HepG2 (cell line): ENCODE results near the gene FAM114A2. TPM values are rescaled to one million over a fixed set of nuclear protein-coding genes. Genes with fewer than 3 reads are reported as not detected.

Source experiments
- ATAC-seq: fragments of 200-7000 bp; cut with Tn5 transposase; 3 replicates; pipeline ENCODE4 v1.9.1; 2020; ENCODE audit warnings: mild to moderate bottlenecking, moderate library complexity
- BruUV-seq: library from RNA; stranded (reverse); fragments of 400-500 nt; replicated peaks from 2 replicates; lab custom pipeline; 2021; lab: Mats Ljungman, UMichigan
- CTCF ChIA-PET: fragments of 300-600 bp; formaldehyde crosslinking; extraction: SDS; loops from one replicate; lab custom pipeline; 2021; ENCODE audit warnings: low total read pairs, inconsistent platforms, low intra/inter-chr PET ratio; lab: Yijun Ruan, JAX
- POLR2A ChIA-PET: fragments of 350-600 bp; sonication (Branson Sonifier 250); formaldehyde crosslinking; loops from one replicate; lab custom pipeline; 2020; ENCODE audit warnings: antibody characterized with exemption, inconsistent platforms; lab: Yijun Ruan, JAX
- DNase-seq: peaks from one replicate; pipeline ENCODE4 v3.0.0-alpha.2; 2015; ENCODE audit warnings: low spot score
- FAIRE-seq: peaks from 3 replicates; lab custom pipeline; 2011; peaks lifted over from hg19 to GRCh38; lab: Jason Lieb, UNC
- H2AFZ ChIP-seq: one replicate; pipeline ENCODE4 v1.6.1; 2011; ENCODE audit warnings: low read length, inconsistent platforms
- H3K27ac ChIP-seq: fragments of 300-600 bp; 3 replicates; pipeline ENCODE4 v1.8.0; 2011; ENCODE audit warnings: mixed run types, mild to moderate bottlenecking, mixed read lengths, low read length, inconsistent platforms; ENCODE audit not compliant: insufficient read depth; ENCODE audit errors: extremely low read length
- H3K27me3 ChIP-seq, 2 experiments: fragments of 200-600 bp in 1 of 2; 2 replicates in 1 of 2; 3 replicates in 1 of 2; pipeline versions ENCODE4 v1.6.0 to v1.8.0; 2011; ENCODE audit warnings: low read length in 2 of 2, mild to moderate bottlenecking in 2 of 2, moderate library complexity in 2 of 2, inconsistent platforms in 1 of 2; ENCODE audit not compliant: insufficient read depth in 2 of 2, control insufficient read depth in 1 of 2
- H3K36me3 ChIP-seq, 2 experiments: fragments of 200-600 bp in 1 of 2; replicated peaks in 1 of 2; 2 replicates in 1 of 2; 3 replicates in 1 of 2; pipeline versions ENCODE4 v1.5.1 to v1.8.0; 2011; ENCODE audit warnings: low read length in 2 of 2, inconsistent platforms in 1 of 2; ENCODE audit not compliant: insufficient read depth in 2 of 2, control insufficient read depth in 1 of 2
- H3K4me1 ChIP-seq: 2 replicates; pipeline ENCODE4 v1.5.1; 2012; ENCODE audit warnings: low read length, inconsistent platforms; ENCODE audit not compliant: insufficient read depth
- H3K4me2 ChIP-seq: 2 replicates; pipeline ENCODE4 v1.6.0; 2011; ENCODE audit warnings: low read depth, low read length, inconsistent platforms
- H3K4me3 ChIP-seq, 3 experiments: fragments of 200-600 bp in 1 of 3; sonication (generic), shearing (Covaris generic) in 1 of 3; replicated peaks in 1 of 3; 2 replicates each; pipeline ENCODE4 v1.5.1; 2011 to 2016; ENCODE audit warnings: low read length in 3 of 3, inconsistent platforms in 2 of 3, low read depth in 2 of 3, mild to moderate bottlenecking in 2 of 3, control low read depth in 1 of 3, mixed read lengths in 1 of 3; ENCODE audit not compliant: insufficient read depth in 1 of 3
- H3K79me2 ChIP-seq: one replicate; pipeline ENCODE4 v1.6.1; 2011; ENCODE audit warnings: low read length, inconsistent platforms; ENCODE audit not compliant: insufficient read depth
- H3K9ac ChIP-seq: 2 replicates; pipeline ENCODE4 v1.6.0; 2011; ENCODE audit warnings: mild to moderate bottlenecking, low read depth, low read length, inconsistent platforms; ENCODE audit not compliant: insufficient read depth
- H3K9me3 ChIP-seq: 2 replicates; pipeline ENCODE4 v1.5.1; 2012; ENCODE audit warnings: mild to moderate bottlenecking, low read length
- H4K20me1 ChIP-seq: 2 replicates; pipeline ENCODE4 v1.6.0; 2011; ENCODE audit warnings: inconsistent platforms, mild to moderate bottlenecking, low read length, moderate library complexity; ENCODE audit not compliant: insufficient read depth
- CEBPB ChIP-seq: IDR thresholded peaks from 2 replicates; pipeline ENCODE4 v1.6.1; 2011; ENCODE audit warnings: low read depth, low read length, improper control_type of control experiment, borderline replicate concordance
- MTF2 ChIP-seq: sonication (generic); formaldehyde crosslinking; IDR thresholded peaks from 2 replicates; pipeline ENCODE4 v1.5.0; 2020; ENCODE audit warnings: missing genetic modification reagents, borderline replicate concordance
- PHF8 ChIP-seq: sonication (generic); formaldehyde crosslinking; IDR thresholded peaks from 2 replicates; pipeline ENCODE4 v1.5.0; 2020; ENCODE audit warnings: missing genetic modification reagents
- SMAD3 ChIP-seq: sonication (generic); formaldehyde crosslinking; IDR thresholded peaks from 2 replicates; pipeline ENCODE4 v1.4.0; 2020; ENCODE audit warnings: missing genetic modification reagents
- SMAD9 ChIP-seq: sonication (generic); formaldehyde crosslinking; IDR thresholded peaks from 2 replicates; pipeline ENCODE4 v1.5.1; 2020; ENCODE audit warnings: mild to moderate bottlenecking, missing genetic modification reagents
- SP5 ChIP-seq: IDR thresholded peaks from 2 replicates; pipeline ENCODE4 v1.6.1; 2016; ENCODE audit warnings: low read depth, borderline replicate concordance
- ZNF30 ChIP-seq: sonication (generic); formaldehyde crosslinking; IDR thresholded peaks from 2 replicates; pipeline ENCODE4 v1.5.0; 2020; ENCODE audit warnings: mild to moderate bottlenecking, missing genetic modification reagents
- ZNF317 ChIP-seq: sonication (generic); formaldehyde crosslinking; IDR thresholded peaks from 2 replicates; pipeline ENCODE4 v1.5.0; 2020; ENCODE audit warnings: mild to moderate bottlenecking, missing genetic modification reagents
- ZNF484 ChIP-seq: sonication (generic); formaldehyde crosslinking; IDR thresholded peaks from 2 replicates; pipeline ENCODE4 v1.5.1; 2020; ENCODE audit warnings: mild to moderate bottlenecking, low read depth, missing genetic modification reagents, borderline replicate concordance
- WGBS: methylation state at CpG from one replicate; pipeline ENCODE4 v1.1.6; 2017; ENCODE audit warnings: low lambda C conversion rate; 5-methylcytosine and 5-hydroxymethylcytosine counted together
- in situ Hi-C: cut with HindIII; loops from 2 replicates; pipeline ENCODE4 v1.10.0; 2017; ENCODE audit warnings: low pct_unique_long_range_greater_than_20kb; ENCODE audit not compliant: extremely low pct_ligation_motif_present
- intact Hi-C: fragments of 100-400 bp; cut with micrococcal nuclease; formaldehyde crosslinking; loops from one replicate; pipeline ENCODE4 v1.10.0; 2022; ENCODE audit not compliant: unreplicated experiment
- polyA plus RNA-seq, 8 experiments: library from polyadenylated mRNA; depleted of rRNA in 3 of 8; stranded (reverse) in 7 of 8; unstranded in 1 of 8; fragments of >200 nt; fragmentation: Illumina TruSeq in 4 of 8; extraction: Trizol in 4 of 8; gene quantifications; 2 replicates each; pipeline versions ENCODE4 v1.2.1 to v1.2.3, GENCODE V29; 2011 to 2016; ENCODE audit warnings: low read depth in 4 of 8, missing spikeins in 1 of 8, mixed read lengths in 1 of 8; ENCODE audit not compliant: insufficient read depth in 1 of 8
- total RNA-seq, 5 experiments: library from RNA; depleted of rRNA; stranded (reverse); fragments of >200 nt; fragmentation: Illumina TruSeq; extraction: Trizol; gene quantifications; 2 replicates each; pipeline ENCODE4 v1.2.3, GENCODE V29; 2016; ENCODE audit warnings: low read depth in 1 of 5
- TF ChIP-seq, protein P1 (sequence below): sonication (generic); formaldehyde crosslinking; IDR thresholded peaks from 2 replicates; pipeline ENCODE4 v1.5.1; 2020; ENCODE audit warnings: missing genetic modification reagents, mild to moderate bottlenecking, borderline replicate concordance
- TF ChIP-seq, protein P2 (sequence below): sonication (generic); formaldehyde crosslinking; IDR thresholded peaks from 2 replicates; pipeline ENCODE4 v1.4.0; 2020; ENCODE audit warnings: low read depth, mild to moderate bottlenecking, missing genetic modification reagents
- TF ChIP-seq, protein P3 (sequence below): sonication (generic); formaldehyde crosslinking; IDR thresholded peaks from 2 replicates; pipeline ENCODE4 v1.8.1; 2023; ENCODE audit warnings: missing genetic modification reagents, inconsistent platforms, borderline replicate concordance
- TF ChIP-seq, protein P4 (sequence below): IDR thresholded peaks from 2 replicates; pipeline ENCODE4 v1.6.1; 2016; ENCODE audit warnings: missing compliant biosample characterization, missing genetic modification reagents, borderline replicate concordance
- TF ChIP-seq, protein P5 (sequence below): sonication (generic); formaldehyde crosslinking; IDR thresholded peaks from 2 replicates; pipeline ENCODE4 v1.4.0; 2020; ENCODE audit warnings: mild to moderate bottlenecking, missing genetic modification reagents

FAM114A2 gene
- total and polyA plus RNA-seq, 2 of the 13 experiments (the other 11 are each of a cell fraction or from before 2014, with no cell fraction given): 6.9 to 11.4 TPM

DNA sequence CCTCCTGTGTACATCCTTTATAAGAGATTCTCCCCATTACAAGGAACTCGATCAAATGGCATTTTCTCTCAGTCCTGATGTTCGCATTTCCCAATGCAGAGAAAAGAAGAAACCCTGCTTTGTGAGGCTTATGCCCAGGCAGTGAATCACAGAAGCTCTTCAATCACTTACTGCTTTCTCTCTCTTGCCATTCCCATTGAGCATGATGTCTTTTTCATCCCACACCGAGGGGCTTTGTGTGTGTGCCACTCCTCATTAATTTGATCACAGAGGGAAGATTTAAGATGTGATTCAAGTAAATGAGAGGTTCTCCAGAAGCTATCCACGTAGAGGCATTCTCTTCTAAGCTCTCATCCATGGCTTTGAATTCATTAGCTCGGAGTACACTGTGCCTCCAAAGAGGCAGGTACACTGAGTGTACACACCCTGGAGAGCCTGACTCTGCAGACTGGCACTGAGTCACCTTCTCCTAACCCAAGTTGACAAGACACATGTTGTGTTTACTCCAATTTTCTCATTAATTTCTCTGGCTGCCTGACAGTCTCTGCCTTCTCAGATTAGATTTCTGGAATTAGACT is 45.4 kb upstream of the FAM114A2 start:
- H4K20me1 ChIP-seq: no peaks in the 10 kb centered on the region
- H3K27ac ChIP-seq: no peak overlapping the region
- no TSS peak for BruUV-seq
- intact Hi-C loops: no loop called here
- no peaks in the 10 kb centered on the region for H3K36me3 ChIP-seq
- H3K4me2 ChIP-seq: no peak overlapping the region
- WGBS: 4% methylated on average over 5 of the region's 5 CpGs
- in situ Hi-C loops: no loop called here
- ATAC-seq (no peak), DNase-seq (no peak), FAIRE-seq (no peak)
- H3K9me3 ChIP-seq: no peaks in the 10 kb centered on the region
- peaks cover 2 to 21% of the 10 kb centered on the region in 2 experiments; a peak in 3 of 5 replicates for H3K27me3 ChIP-seq
- H3K79me2 ChIP-seq: no peaks in the 10 kb centered on the region
- H2AFZ ChIP-seq: no peak overlapping the region
- TF ChIP-seq ZNF30 (no peak), SP5 (CRISPR knock-in tag) (no peak), ZNF484 (CRISPR knock-in tag) (no peak), PHF8 (CRISPR knock-in tag) (no peak), CEBPB (no peak), SMAD9 (CRISPR knock-in tag) (no peak), SMAD3 (CRISPR knock-in tag) (no peak), MTF2 (CRISPR knock-in tag) (no peak), ZNF317 (CRISPR knock-in tag) (no peak)
- TF ChIP-seq, protein P1, sequence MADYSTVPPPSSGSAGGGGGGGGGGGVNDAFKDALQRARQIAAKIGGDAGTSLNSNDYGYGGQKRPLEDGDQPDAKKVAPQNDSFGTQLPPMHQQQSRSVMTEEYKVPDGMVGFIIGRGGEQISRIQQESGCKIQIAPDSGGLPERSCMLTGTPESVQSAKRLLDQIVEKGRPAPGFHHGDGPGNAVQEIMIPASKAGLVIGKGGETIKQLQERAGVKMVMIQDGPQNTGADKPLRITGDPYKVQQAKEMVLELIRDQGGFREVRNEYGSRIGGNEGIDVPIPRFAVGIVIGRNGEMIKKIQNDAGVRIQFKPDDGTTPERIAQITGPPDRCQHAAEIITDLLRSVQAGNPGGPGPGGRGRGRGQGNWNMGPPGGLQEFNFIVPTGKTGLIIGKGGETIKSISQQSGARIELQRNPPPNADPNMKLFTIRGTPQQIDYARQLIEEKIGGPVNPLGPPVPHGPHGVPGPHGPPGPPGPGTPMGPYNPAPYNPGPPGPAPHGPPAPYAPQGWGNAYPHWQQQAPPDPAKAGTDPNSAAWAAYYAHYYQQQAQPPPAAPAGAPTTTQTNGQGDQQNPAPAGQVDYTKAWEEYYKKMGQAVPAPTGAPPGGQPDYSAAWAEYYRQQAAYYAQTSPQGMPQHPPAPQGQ (CRISPR knock-in tag): no peak
- TF ChIP-seq, protein P2, sequence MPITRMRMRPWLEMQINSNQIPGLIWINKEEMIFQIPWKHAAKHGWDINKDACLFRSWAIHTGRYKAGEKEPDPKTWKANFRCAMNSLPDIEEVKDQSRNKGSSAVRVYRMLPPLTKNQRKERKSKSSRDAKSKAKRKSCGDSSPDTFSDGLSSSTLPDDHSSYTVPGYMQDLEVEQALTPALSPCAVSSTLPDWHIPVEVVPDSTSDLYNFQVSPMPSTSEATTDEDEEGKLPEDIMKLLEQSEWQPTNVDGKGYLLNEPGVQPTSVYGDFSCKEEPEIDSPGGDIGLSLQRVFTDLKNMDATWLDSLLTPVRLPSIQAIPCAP (CRISPR knock-in tag): no peak
- TF ChIP-seq, protein P3, sequence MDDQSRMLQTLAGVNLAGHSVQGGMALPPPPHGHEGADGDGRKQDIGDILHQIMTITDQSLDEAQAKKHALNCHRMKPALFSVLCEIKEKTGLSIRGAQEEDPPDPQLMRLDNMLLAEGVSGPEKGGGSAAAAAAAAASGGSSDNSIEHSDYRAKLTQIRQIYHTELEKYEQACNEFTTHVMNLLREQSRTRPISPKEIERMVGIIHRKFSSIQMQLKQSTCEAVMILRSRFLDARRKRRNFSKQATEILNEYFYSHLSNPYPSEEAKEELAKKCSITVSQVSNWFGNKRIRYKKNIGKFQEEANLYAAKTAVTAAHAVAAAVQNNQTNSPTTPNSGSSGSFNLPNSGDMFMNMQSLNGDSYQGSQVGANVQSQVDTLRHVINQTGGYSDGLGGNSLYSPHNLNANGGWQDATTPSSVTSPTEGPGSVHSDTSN: no peak
- TF ChIP-seq, protein P4, sequence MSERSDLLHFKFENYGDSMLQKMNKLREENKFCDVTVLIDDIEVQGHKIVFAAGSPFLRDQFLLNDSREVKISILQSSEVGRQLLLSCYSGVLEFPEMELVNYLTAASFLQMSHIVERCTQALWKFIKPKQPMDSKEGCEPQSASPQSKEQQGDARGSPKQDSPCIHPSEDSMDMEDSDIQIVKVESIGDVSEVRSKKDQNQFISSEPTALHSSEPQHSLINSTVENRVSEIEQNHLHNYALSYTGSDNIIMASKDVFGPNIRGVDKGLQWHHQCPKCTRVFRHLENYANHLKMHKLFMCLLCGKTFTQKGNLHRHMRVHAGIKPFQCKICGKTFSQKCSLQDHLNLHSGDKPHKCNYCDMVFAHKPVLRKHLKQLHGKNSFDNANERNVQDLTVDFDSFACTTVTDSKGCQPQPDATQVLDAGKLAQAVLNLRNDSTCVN (CRISPR knock-in tag): no peak
- TF ChIP-seq, protein P5, sequence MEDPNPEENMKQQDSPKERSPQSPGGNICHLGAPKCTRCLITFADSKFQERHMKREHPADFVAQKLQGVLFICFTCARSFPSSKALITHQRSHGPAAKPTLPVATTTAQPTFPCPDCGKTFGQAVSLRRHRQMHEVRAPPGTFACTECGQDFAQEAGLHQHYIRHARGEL (CRISPR knock-in tag): no peak
- no peak overlapping the region for H3K4me3 ChIP-seq
- H3K9ac ChIP-seq: no peak overlapping the region
- CTCF ChIA-PET: no interaction called here
- POLR2A ChIA-PET: no interaction called here
- H3K4me1 ChIP-seq: no peaks in the 10 kb centered on the region
